KBM-7 (cell line): ENCODE measurements around the gene FGGY.
A peak's percentile ranks its signal among the peaks of the same experiment; 100 is the strongest.

Source experiments
- DNase-seq: peaks from one replicate; pipeline ENCODE4 v3.0.0-alpha.2; 2015
- in situ Hi-C: fragments of 300-500 bp; cut with MboI; formaldehyde crosslinking; loops from 2 replicates; pipeline ENCODE4 v1.14.3; 2020; ENCODE audit warnings: low sequenced_read_pairs, low pct_unique_long_range_greater_than_20kb, mixed read lengths

Gene FGGY

GRCh38 chr1:59671066-59671952, 374.4 kb downstream of the FGGY start:
- no peak for DNase-seq
- in situ Hi-C loops, result no loop called here

DNA sequence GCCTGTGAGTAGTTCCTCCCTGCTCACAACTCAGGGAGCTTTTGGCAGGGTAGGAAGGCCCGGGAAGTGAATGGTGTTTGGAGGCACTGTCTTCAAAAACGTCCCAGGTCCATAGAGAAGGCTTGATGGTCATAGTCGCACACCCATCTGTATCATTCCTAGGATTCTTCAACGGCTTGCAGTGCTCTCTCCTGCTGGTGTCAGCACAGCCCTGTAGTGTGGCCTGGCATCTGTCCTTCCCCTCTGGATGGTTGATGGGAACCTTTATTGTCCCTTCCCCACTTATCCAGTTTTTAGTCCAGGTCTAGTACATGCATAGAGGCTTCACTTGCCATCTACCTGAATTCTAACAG, 375.0 kb downstream of the FGGY start:
- DNase-seq, result no peak
- in situ Hi-C loops, result no loop called here

DNA sequence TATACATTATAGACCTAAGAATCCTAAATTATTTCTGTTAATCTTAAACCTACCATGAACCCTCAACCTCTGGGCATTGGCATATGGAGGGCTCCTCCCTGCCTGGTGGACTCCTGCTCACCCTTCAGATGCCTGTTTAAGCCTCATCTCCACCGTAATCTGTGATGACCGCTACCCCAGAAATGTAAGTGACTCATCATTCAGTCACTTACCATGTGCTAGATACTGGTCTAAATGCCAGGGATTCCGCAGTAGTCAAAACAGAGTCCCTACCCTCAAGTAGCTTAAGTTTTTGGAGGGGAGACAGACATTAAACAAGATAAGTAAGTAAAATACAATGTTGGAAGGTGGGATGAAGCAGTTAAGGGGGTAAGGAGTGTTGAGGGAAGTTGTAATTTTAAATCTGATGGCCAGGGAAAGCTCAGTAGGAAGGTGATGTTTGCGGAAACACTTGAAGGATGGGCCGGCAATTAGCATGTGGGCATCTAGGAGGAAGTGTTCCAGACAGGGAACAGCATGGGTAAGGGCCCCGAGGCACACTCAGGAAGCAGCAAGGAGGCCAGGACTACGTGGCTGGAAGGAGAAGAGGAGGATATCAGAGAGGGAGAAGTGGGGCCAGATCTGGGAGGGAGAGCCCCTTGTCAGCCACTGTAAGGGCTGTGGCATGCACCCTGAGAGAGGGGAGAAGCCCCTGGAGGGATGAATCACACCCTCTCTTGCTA, 376.1 kb downstream of the FGGY start:
- no peak for DNase-seq
- in situ Hi-C loops, result no loop called here

- in situ Hi-C loops, result no loop called here
- no peak for DNase-seq
These were observed 376.9 kb downstream of the FGGY start for GRCh38 chr1:59673573-59674450.

- DNase-seq, result peak; percentile 93
- in situ Hi-C loops, result no loop called here
These were observed 377.7 kb downstream of the FGGY start for GRCh38 chr1:59674595-59674994.

DNA sequence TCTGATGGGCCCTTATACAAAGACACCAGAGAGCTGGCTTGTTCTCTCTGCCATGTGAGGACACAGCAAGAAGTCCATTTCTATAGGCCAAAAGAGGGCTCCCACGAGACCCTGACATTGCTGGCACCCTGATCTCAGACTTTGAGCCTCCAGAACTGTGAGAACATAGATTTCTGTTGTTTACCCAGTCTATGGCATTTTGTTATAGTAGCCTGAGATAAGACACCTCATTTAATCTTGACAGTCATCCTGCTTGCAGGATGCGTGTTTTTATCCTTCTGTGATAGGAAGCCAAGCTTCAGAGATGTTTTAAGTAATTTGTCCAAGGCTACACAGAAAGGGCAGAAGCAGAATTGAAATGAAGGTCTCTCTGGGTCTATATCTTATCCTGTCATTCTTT, 379.0 kb downstream of the FGGY start:
- in situ Hi-C loops, result no loop called here
- DNase-seq, result no peak

- in situ Hi-C loops, result no loop called here
- no peak for DNase-seq
These were observed 381.1 kb downstream of the FGGY start for GRCh38 chr1:59678040-59678439.

GRCh38 chr1:59678493-59679228, 381.8 kb downstream of the FGGY start:
- in situ Hi-C loops, result no loop called here
- peak; percentile 89 for DNase-seq

DNA sequence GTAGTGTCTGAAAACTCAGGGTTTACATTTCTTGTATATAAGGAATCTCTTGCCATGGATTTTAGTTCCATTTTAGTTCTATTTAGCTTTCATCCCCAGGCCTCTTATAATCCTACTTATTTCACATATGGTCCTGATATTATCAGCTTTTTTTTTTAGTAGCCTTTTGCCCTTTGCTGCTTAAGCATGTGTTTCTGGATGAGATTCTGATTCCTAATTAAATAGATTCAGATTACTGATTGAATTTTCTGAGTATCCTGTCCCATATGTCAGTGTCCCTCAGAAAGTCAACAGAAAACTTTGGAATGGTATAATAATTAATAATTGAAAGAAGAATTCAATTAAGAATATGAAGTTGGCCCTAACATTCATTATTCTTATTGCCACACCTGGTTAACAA, 383.1 kb downstream of the FGGY start:
- in situ Hi-C loops, result no loop called here
- DNase-seq, result no peak

DNA sequence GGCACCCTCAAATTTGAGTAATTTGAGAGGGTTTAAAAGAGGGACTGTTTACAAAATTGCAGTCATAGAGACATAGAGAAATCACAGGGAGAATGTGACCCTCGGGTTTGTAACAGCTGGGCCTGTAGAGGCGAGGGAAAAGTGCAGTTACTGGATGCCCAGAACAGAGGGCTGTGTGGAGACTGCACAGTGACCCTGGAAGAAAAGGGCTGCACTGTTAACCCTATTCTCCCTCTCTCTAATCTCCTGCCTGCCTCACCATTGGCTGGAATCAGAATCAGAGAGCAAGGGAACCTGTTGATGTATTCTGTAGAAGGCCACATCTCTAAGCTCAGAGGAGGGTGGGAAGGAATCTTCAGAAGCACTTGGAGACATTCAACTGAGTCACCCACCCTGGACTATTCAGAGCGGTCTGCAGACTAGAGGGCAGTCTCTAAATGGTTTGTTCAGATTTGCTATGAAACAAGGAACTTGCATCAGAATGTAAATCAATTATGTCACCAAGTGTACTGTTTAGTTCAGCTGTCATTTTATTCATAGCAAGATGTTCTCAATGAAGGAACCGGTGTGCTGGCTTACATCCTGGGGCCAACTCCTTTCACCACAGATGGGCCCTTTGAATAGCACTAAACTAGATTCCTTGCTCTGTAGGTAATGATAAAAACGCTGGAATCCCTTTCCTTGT, 385.6 kb downstream of the FGGY start:
- DNase-seq, result no peak
- in situ Hi-C loops, result no loop called here

DNA sequence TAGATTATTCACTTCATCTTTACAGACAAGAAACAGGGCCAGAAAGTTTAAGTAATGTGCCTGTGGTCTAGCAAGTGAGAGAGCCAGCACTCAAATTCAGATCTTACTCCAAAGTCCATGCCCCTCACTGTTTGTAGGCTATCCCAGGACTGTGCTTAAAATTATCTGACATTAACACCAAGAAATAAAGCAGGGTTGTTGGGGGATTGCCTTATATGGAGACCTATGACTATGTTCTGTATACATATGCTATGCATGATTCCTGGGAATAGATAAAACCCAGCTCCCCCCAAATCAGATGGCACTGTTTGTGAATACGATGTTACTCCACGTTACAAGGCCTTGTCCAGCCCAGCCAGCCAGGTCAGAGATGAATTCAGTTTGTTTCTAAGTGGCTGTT, 386.3 kb downstream of the FGGY start:
- no peak for DNase-seq
- in situ Hi-C loops, result no loop called here

DNA sequence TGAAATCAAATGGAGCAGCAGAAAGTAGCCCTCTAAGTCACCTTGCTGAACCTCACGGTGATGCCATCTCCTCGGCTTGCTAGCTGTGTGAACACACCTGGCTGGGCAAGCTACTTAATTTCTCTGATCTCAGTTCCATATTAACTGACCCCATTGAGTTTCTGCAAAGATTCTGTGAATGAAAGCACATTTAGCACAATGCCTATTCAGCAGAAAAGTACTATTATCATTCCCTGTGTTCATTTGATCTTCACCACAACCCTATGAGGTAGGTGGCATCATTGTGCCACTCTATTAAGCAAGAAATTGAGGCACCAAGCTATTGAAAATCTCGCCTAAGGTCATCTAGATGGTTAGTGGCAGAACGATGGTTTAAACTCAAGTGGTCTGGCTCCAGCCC, 387.8 kb downstream of the FGGY start:
- in situ Hi-C loops, result no loop called here
- no peak for DNase-seq

GRCh38 chr1:59685101-59685500, 388.2 kb downstream of the FGGY start:
- in situ Hi-C loops, result no loop called here
- no peak for DNase-seq

DNA sequence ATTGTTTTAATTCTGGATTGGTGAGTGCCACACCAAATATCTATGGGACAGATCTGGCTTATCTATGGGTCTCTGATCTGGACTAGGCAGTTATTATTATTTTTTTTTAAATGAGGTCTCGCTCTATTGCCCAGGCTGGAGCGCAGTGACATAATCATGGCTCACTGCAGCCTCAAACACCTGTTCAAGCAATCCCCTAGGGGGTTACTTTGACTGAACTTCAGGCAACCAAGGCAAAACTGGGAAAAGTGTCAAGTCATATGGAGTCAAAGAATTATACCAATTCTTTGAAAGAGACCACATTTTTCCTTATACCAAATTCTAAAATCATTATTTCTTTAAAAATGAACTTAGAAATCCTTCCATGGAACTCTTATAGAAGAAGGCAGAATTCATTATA, 388.8 kb downstream of the FGGY start:
- in situ Hi-C loops, result no loop called here

GRCh38 chr1:59686170-59686569, 389.3 kb downstream of the FGGY start:
- in situ Hi-C loops, result no loop called here
- no peak for DNase-seq

More for the DNA sequence above, 388.8 kb downstream of the FGGY start:
- no peak for DNase-seq

DNA sequence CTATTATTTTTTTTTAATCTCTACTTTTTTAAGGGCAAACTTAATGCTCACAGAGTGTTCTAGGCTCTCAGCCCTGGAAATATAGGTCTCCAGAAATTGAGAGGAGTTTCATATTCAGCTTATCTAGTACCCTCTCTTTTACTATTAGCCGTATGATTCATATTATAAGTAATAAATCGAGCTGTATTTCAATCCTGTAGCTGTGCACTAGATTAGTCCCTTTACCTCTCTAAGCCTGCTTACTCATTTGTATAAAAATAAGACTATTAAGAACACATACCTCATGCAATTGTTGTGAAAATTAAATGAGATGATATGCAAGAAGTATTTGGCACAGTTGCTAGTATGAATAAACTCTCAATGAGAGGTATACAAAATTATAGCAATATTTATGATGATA, 389.7 kb downstream of the FGGY start:
- DNase-seq, result no peak

DNA sequence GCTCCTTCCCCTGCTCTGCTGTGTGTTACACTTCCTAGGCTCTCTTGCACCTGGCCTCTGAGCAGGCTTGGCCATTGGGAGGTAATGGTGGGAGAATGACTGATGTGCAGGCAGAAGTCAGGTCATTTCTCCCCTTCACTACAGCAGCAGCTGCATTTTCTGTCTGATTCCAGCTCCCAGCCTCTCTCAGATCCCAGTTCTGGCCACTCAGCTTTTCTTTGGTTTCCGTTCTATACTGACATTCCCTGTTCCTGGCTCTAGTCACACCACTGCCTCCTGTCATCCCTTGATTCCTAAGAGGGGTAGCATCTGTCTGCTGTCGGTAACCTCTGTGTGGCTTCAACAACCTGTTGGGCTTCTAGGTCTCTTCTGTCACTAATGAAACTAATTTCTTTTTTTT, 390.2 kb downstream of the FGGY start:
- no peak for DNase-seq

More for the DNA sequence above, 389.7 kb downstream of the FGGY start:
- in situ Hi-C loops, result no loop called here

GRCh38 chr1:59688976-59689375, 392.1 kb downstream of the FGGY start:
- in situ Hi-C loops, result no loop called here
- no peak for DNase-seq

More for the DNA sequence above, 390.2 kb downstream of the FGGY start:
- in situ Hi-C loops, result no loop called here
